ENCODE data around the gene MEG3. TPM values are rescaled to one million over a fixed set of nuclear protein-coding genes. Genes with fewer than 3 reads are reported as not detected.

Gene MEG3
- total RNA-seq, 1 experiment from 2014 or later, result 338 TPM

- Mint-ChIP-seq H3K4me3 (no peak overlapping the region), H3K9me3 (no peaks in the 10 kb centered on the region), H3K27me3 (ENCODE audit: low read depth) (no peaks in the 10 kb centered on the region), H3K4me1 (peaks cover 14% of the 10 kb centered on the region), H3K27ac (no peak overlapping the region), H3K36me3 (peaks cover 6% of the 10 kb centered on the region)
- ATAC-seq (no peak), DNase-seq (ENCODE audit: low spot score) (no peak)
- TF ChIP-seq ZNF396 (CRISPR knock-in tag; IDR thresholded peaks at IDR 0.05; ENCODE audit: borderline replicate concordance), result no peak
- TF ChIP-seq ATF1 (CRISPR knock-in tag; IDR thresholded peaks at IDR 0.05), result no peak
- no peak for TF ChIP-seq E2F4 (CRISPR knock-in tag; IDR thresholded peaks at IDR 0.05; ENCODE audit: borderline replicate concordance, low read depth)
- TF ChIP-seq HMGXB4 (CRISPR knock-in tag; IDR thresholded peaks at IDR 0.05), result no peak
- no peak for TF ChIP-seq CBFB (CRISPR knock-in tag; IDR thresholded peaks at IDR 0.05; ENCODE audit: low read depth)
- POLR2A ChIA-PET, result no interaction called here
- CTCF ChIA-PET, result interaction anchor here (1.0 kb wide), 1 partner anchor 49 kb away, joined by 3 read pairs; no protein-coding TSS in a partner anchor
Measured at GRCh38 chr14:100851946-100852620, 26.2 kb downstream of the MEG3 start.

GRCh38 chr14:100854435-100854834 is 28.5 kb downstream of the MEG3 start:
- ChIA-PET POLR2A (interaction anchor here (1.3 kb wide), 1 partner anchor 11 kb away, joined by 4 read pairs; no protein-coding TSS in a partner anchor), CTCF (interaction anchor here (1.0 to 2.9 kb wide), 5 partner anchors 13 to 145 kb away, joined by 3 to 35 read pairs (median 4); no protein-coding TSS in a partner anchor)
- no peak for ATAC-seq
- no peaks in the 10 kb centered on the region for H3K9me3 Mint-ChIP-seq
- peaks cover 16% of the 10 kb centered on the region for H3K4me1 Mint-ChIP-seq
- DNase-seq (ENCODE audit: low spot score), result no peak
- no peaks in the 10 kb centered on the region for H3K27me3 Mint-ChIP-seq (ENCODE audit: low read depth)
- H3K36me3 Mint-ChIP-seq, result peaks cover 9% of the 10 kb centered on the region
- no peak overlapping the region for H3K4me3 Mint-ChIP-seq
- TF ChIP-seq ZNF219 (CRISPR knock-in tag; IDR thresholded peaks at IDR 0.05; ENCODE audit: borderline replicate concordance) (no peak), ATF3 (CRISPR knock-in tag; conservative IDR thresholded peaks at IDR 0.05) (no peak), OVOL2 (CRISPR knock-in tag; IDR thresholded peaks at IDR 0.05; ENCODE audit: borderline replicate concordance) (no peak), CREM (CRISPR knock-in tag; IDR thresholded peaks at IDR 0.05) (no peak), NFE2L1 (CRISPR knock-in tag; IDR thresholded peaks at IDR 0.05) (no peak), IRF1 (CRISPR knock-in tag; IDR thresholded peaks at IDR 0.05) (no peak), FOXK1 (CRISPR knock-in tag; IDR thresholded peaks at IDR 0.05) (no peak), JAZF1 (CRISPR knock-in tag; IDR thresholded peaks at IDR 0.05) (no peak), ZSCAN18 (CRISPR knock-in tag; IDR thresholded peaks at IDR 0.05) (no peak), STAT6 (CRISPR knock-in tag; conservative IDR thresholded peaks at IDR 0.05; ENCODE audit: low read depth) (no peak), ZNF263 (CRISPR knock-in tag; IDR thresholded peaks at IDR 0.05; ENCODE audit: low read depth) (no peak), ATF1 (CRISPR knock-in tag; IDR thresholded peaks at IDR 0.05) (no peak), FOXJ3 (CRISPR knock-in tag; IDR thresholded peaks at IDR 0.05; ENCODE audit: borderline replicate concordance) (no peak)
- no peak overlapping the region for H3K27ac Mint-ChIP-seq
